Sigmoid colon (tissue), 7 donors: ENCODE measurements around the gene SCMH1. TPM values are rescaled to one million over a fixed set of nuclear protein-coding genes. Genes with fewer than 3 reads are reported as not detected.

ENCODE experiments used
- DNase-seq: peaks from one replicate; pipeline ENCODE4 v3.0.0-alpha.2; 2019
- H3K27ac ChIP-seq, 4 donors: fragments of 200-600 bp; sonication (generic); one replicate each; pipeline ENCODE4 v1.5.1; 2016 to 2019; ENCODE audit warnings: mild to moderate bottlenecking in 1 of 4
- H3K27me3 ChIP-seq, 3 donors: fragments of 200-600 bp; sonication (generic); one replicate each; pipeline ENCODE4 v1.5.1; 2019; ENCODE audit warnings: mild to moderate bottlenecking in 1 of 3
- H3K36me3 ChIP-seq, 4 donors: fragments of 200-600 bp; sonication (generic); one replicate each; pipeline ENCODE4 v1.5.1; 2016 to 2019
- H3K4me1 ChIP-seq, 4 donors: fragments of 200-600 bp; sonication (generic); one replicate each; pipeline ENCODE4 v1.5.1; 2017 to 2019
- H3K4me3 ChIP-seq, 4 donors: fragments of 200-600 bp; sonication (generic); one replicate each; pipeline ENCODE4 v1.5.1; 2017 to 2019; ENCODE audit warnings: mild to moderate bottlenecking in 2 of 4, moderate library complexity in 1 of 4
- H3K9me3 ChIP-seq, 4 donors: fragments of 200-600 bp in 3 of 4; sonication (generic) in 3 of 4; one replicate each; pipeline versions ENCODE4 v1.5.1 to v1.6.1; 2013 to 2019
- CTCF ChIP-seq, 4 experiments: fragments of 450-650 bp in 3 of 4; fragments of 200-600 bp in 1 of 4; IDR thresholded peaks; one replicate each; pipeline ENCODE4 v1.5.1; 2016 to 2019; ENCODE audit warnings: antibody characterized with exemption in 4 of 4, mild to moderate bottlenecking in 3 of 4, moderate library complexity in 2 of 4
- EP300 ChIP-seq, 4 donors: sonication (generic); formaldehyde crosslinking; IDR thresholded peaks; one replicate each; pipeline ENCODE4 v1.6.1; 2017; ENCODE audit warnings: antibody characterized with exemption in 4 of 4
- POLR2A ChIP-seq, 2 donors: fragments of 450-650 bp; IDR thresholded peaks; one replicate each; pipeline ENCODE4 v1.6.1; 2016; ENCODE audit warnings: antibody characterized with exemption in 2 of 2, mild to moderate bottlenecking in 2 of 2, moderate library complexity in 2 of 2
- POLR2AphosphoS5 ChIP-seq, 4 donors: sonication (generic); formaldehyde crosslinking; IDR thresholded peaks; one replicate each; pipeline ENCODE4 v1.6.1; 2017; ENCODE audit warnings: antibody characterized with exemption in 4 of 4
- WGBS, 2 donors: extraction: QIAGEN DNeasy Blood & Tissue Kit; methylation state at CpG; one replicate each; pipeline ENCODE4 v1.1.7; 2013; 5-methylcytosine and 5-hydroxymethylcytosine counted together
- intact Hi-C: fragments of 100-400 bp; cut with DNase I; formaldehyde crosslinking; loops from one replicate; pipeline ENCODE4 v1.15.1; 2023
- polyA plus RNA-seq, 3 donors: library from polyadenylated mRNA; stranded (reverse); fragments of 200-250 nt; gene quantifications; one replicate each; pipeline ENCODE4 v1.2.3, GENCODE V29; 2013
- total RNA-seq, 4 donors: library from RNA; depleted of rRNA; stranded (reverse); fragments of >200 nt; gene quantifications; one replicate each; pipeline ENCODE4 v1.1.0, GENCODE V29; 2016
- donor health status: healthy with polysubstance abuse.
- donor health status: Bipolar disorder and iron deficiency.
- donor health status: healthy.

Gene SCMH1
- total and polyA plus RNA-seq, 7 donors: 10.2 to 95.8 (median 52.4) TPM

- Histone ChIP-seq H3K4me1 (peaks cover 0 to 88% (median 79%) of the 10 kb centered on the region in 4 donors), H3K4me3 (no peak overlapping the region), H3K36me3 (peaks cover 0 to 39% (median 25%) of the 10 kb centered on the region in 4 donors), H3K27me3 (no peaks in the 10 kb centered on the region), H3K9me3 (no peaks in the 10 kb centered on the region), H3K27ac (peak overlapping the region; percentile 29 to 98 (median 96))
- intact Hi-C loops: loop anchor here (10.0 kb wide), 1 partner anchor 121 kb away; no protein-coding TSS in a partner anchor
- 88 to 92% methylated on average over 2 of the region's 2 CpGs for WGBS, 2 donors
- no peak for TF ChIP-seq EP300 (IDR thresholded peaks at IDR 0.05)
- no peak for TF ChIP-seq POLR2AphosphoS5 (IDR thresholded peaks at IDR 0.05)
- TF ChIP-seq POLR2A (IDR thresholded peaks at IDR 0.05): no peak
- no peak for TF ChIP-seq CTCF (IDR thresholded peaks at IDR 0.05)
- DNase-seq: no peak
Measured at GRCh38 chr1:40984066-40984465, 258.0 kb downstream of the SCMH1 start.

GRCh38 chr1:40983286-40983685, 258.8 kb downstream of the SCMH1 start:
- intact Hi-C loops: loop anchor here (10.0 kb wide), 1 partner anchor 122 kb away; no protein-coding TSS in a partner anchor
- Histone ChIP-seq H3K36me3 (peaks cover 0 to 31% (median 19%) of the 10 kb centered on the region in 4 donors), H3K9me3 (no peaks in the 10 kb centered on the region), H3K4me3 (peak overlapping the region in 1 of 4 donors; percentile 76), H3K27ac (peak overlapping the region; percentile 93 to 98 (median 96)), H3K27me3 (no peaks in the 10 kb centered on the region), H3K4me1 (peaks cover 0 to 90% (median 81%) of the 10 kb centered on the region in 4 donors)
- TF ChIP-seq CTCF (IDR thresholded peaks at IDR 0.05): no peak
- peak in 2 of 4 donors; percentile 38 to 40 for TF ChIP-seq POLR2AphosphoS5 (IDR thresholded peaks at IDR 0.05)
- TF ChIP-seq POLR2A (IDR thresholded peaks at IDR 0.05): no peak
- TF ChIP-seq EP300 (IDR thresholded peaks at IDR 0.05): no peak
- 90 to 97% methylated on average over 1 of the region's 1 CpG for WGBS, 2 donors
- no peak for DNase-seq

GRCh38 chr1:40982721-40983120, 259.4 kb downstream of the SCMH1 start:
- H3K27me3 ChIP-seq: no peaks in the 10 kb centered on the region
- peak in 1 of 4 donors; percentile 57 for TF ChIP-seq EP300 (IDR thresholded peaks at IDR 0.05)
- TF ChIP-seq POLR2AphosphoS5 (IDR thresholded peaks at IDR 0.05): peak in 2 of 4 donors; percentile 10 to 41
- no peak for TF ChIP-seq POLR2A (IDR thresholded peaks at IDR 0.05)
- no peak for TF ChIP-seq CTCF (IDR thresholded peaks at IDR 0.05)
- peak overlapping the region; percentile 93 to 98 (median 96) for H3K27ac ChIP-seq
- peaks cover 0 to 26% (median 15%) of the 10 kb centered on the region in 4 donors for H3K36me3 ChIP-seq
- WGBS, 2 donors: 64 to 77% methylated on average over 1 of the region's 1 CpG
- no peaks in the 10 kb centered on the region for H3K9me3 ChIP-seq
- intact Hi-C loops: loop anchor here (10.0 kb wide), 1 partner anchor 122 kb away; no protein-coding TSS in a partner anchor
- H3K4me1 ChIP-seq: peaks cover 0 to 89% (median 76%) of the 10 kb centered on the region in 4 donors
- DNase-seq: no peak
- H3K4me3 ChIP-seq: peak overlapping the region in 2 of 4 donors; percentile 76

- Histone ChIP-seq H3K9me3 (no peaks in the 10 kb centered on the region), H3K27ac (peak overlapping the region; percentile 93 to 98 (median 96)), H3K27me3 (no peaks in the 10 kb centered on the region), H3K4me1 (peaks cover 0 to 80% (median 69%) of the 10 kb centered on the region in 4 donors), H3K36me3 (peaks cover 0 to 17% (median 7%) of the 10 kb centered on the region in 4 donors), H3K4me3 (peak overlapping the region; percentile 7 to 76 (median 74))
- TF ChIP-seq POLR2AphosphoS5 (IDR thresholded peaks at IDR 0.05) (peak in 2 of 4 donors; percentile 25 to 27), CTCF (IDR thresholded peaks at IDR 0.05) (no peak), EP300 (IDR thresholded peaks at IDR 0.05) (no peak)
- 81 to 87% methylated on average over 14 of the region's 14 CpGs for WGBS, 2 donors
- DNase-seq: no peak
- intact Hi-C loops: loop anchor here (10.0 kb wide), 1 partner anchor 123 kb away; no protein-coding TSS in a partner anchor
Measured at GRCh38 chr1:40981691-40982448, 260.2 kb downstream of the SCMH1 start.
